IMR-90 (cell line): ENCODE results near the gene NDUFB10. TPM values are rescaled to one million over a fixed set of nuclear protein-coding genes. Genes with fewer than 3 reads are reported as not detected.
A peak's percentile ranks its signal among the peaks of the same experiment; 100 is the strongest.

ENCODE experiments used
- ATAC-seq: fragments of 200-7000 bp; cut with Tn5 transposase; 2 replicates; pipeline ENCODE4 v1.9.1; 2020; ENCODE audit warnings: low read depth, mild to moderate bottlenecking, moderate library complexity
- BruUV-seq: library from RNA; stranded (reverse); fragments of 400-500 nt; replicated peaks from 2 replicates; lab custom pipeline; 2021; lab: Mats Ljungman, UMichigan
- CTCF ChIA-PET: fragments of 300-600 bp; formaldehyde crosslinking; extraction: SDS; loops from one replicate; lab custom pipeline; 2021; ENCODE audit warnings: antibody characterized with exemption; lab: Yijun Ruan, JAX
- POLR2A ChIA-PET: fragments of 300-600 bp; sonication (Branson Sonifier 250); formaldehyde crosslinking; loops from one replicate; lab custom pipeline; 2022; ENCODE audit warnings: antibody characterized with exemption; ENCODE audit not compliant: unreplicated experiment; lab: Charles Lee
- DNase-seq: peaks from one replicate; pipeline ENCODE4 v3.0.0; 2013
- H2AFZ ChIP-seq: replicated peaks from 2 replicates; pipeline ENCODE3; 2013; ENCODE audit warnings: low read length, mild to moderate bottlenecking; ENCODE audit not compliant: poor library complexity
- H2AK5ac ChIP-seq: 2 replicates; pipeline ENCODE4 v1.6.1; 2013; ENCODE audit warnings: low read depth, low read length, inconsistent platforms
- H2AK9ac ChIP-seq: replicated peaks from 2 replicates; pipeline ENCODE3; 2013; ENCODE audit warnings: mild to moderate bottlenecking, low read depth, low read length, moderate library complexity; ENCODE audit not compliant: poor library complexity
- H2BK120ac ChIP-seq: 2 replicates; pipeline ENCODE4 v1.6.1; 2013; ENCODE audit warnings: low read depth, low read length, inconsistent platforms
- H2BK15ac ChIP-seq: 3 replicates; pipeline ENCODE4 v1.6.1; 2013; ENCODE audit warnings: low read depth, low read length, inconsistent platforms
- H2BK20ac ChIP-seq: 2 replicates; pipeline ENCODE4 v1.6.1; 2013; ENCODE audit warnings: low read depth, mild to moderate bottlenecking, inconsistent platforms, low read length, moderate library complexity
- H2BK5ac ChIP-seq: 2 replicates; pipeline ENCODE4 v1.6.1; 2013; ENCODE audit warnings: mild to moderate bottlenecking, low read depth, low read length, inconsistent platforms; ENCODE audit not compliant: poor library complexity, severe bottlenecking
- H3K14ac ChIP-seq: replicated peaks from 2 replicates; pipeline ENCODE4 v1.6.1; 2013; ENCODE audit warnings: low read depth, low read length, inconsistent platforms
- H3K18ac ChIP-seq: 2 replicates; pipeline ENCODE4 v1.6.1; 2013; ENCODE audit warnings: low read depth, low read length, control low read depth
- H3K23ac ChIP-seq: 2 replicates; pipeline ENCODE4 v1.6.1; 2013; ENCODE audit warnings: low read depth, low read length, inconsistent platforms
- H3K27ac ChIP-seq: 2 replicates; pipeline ENCODE4 v1.5.1; 2013; ENCODE audit warnings: mild to moderate bottlenecking, control low read depth, low read length; ENCODE audit not compliant: insufficient read depth
- H3K27me3 ChIP-seq: 2 replicates; pipeline ENCODE4 v1.6.1; 2013; ENCODE audit warnings: low read length; ENCODE audit not compliant: control insufficient read depth, insufficient read depth
- H3K36me3 ChIP-seq: 2 replicates; pipeline ENCODE4 v1.6.1; 2013; ENCODE audit warnings: low read length, mixed read lengths; ENCODE audit not compliant: control insufficient read depth, insufficient read depth
- H3K4ac ChIP-seq: 2 replicates; pipeline ENCODE4 v1.6.1; 2013; ENCODE audit warnings: low read depth, low read length, inconsistent platforms
- H3K4me1 ChIP-seq: 2 replicates; pipeline ENCODE4 v1.6.1; 2013; ENCODE audit warnings: low read length, mixed read lengths; ENCODE audit not compliant: control insufficient read depth, insufficient read depth
- H3K4me2 ChIP-seq: 2 replicates; pipeline ENCODE4 v1.6.1; 2013; ENCODE audit warnings: low read depth, mild to moderate bottlenecking, control low read depth, low read length, moderate library complexity
- H3K4me3 ChIP-seq: 2 replicates; pipeline ENCODE4 v1.5.1; 2013; ENCODE audit warnings: low read depth, mild to moderate bottlenecking, control low read depth, low read length, moderate library complexity; ENCODE audit not compliant: insufficient read depth
- H3K56ac ChIP-seq: 2 replicates; pipeline ENCODE4 v1.6.1; 2013; ENCODE audit warnings: low read length, inconsistent platforms; ENCODE audit not compliant: insufficient read depth; ENCODE audit errors: extremely low read depth
- H3K79me1 ChIP-seq, 2 experiments: 2 replicates each; pipeline ENCODE4 v1.6.1; 2013; ENCODE audit warnings: low read length in 2 of 2, inconsistent platforms in 1 of 2, low read depth in 1 of 2
- H3K9ac ChIP-seq: 2 replicates; pipeline ENCODE4 v1.6.1; 2013; ENCODE audit warnings: low read depth, low read length, control low read depth
- H3K9me1 ChIP-seq: 2 replicates; pipeline ENCODE4 v1.6.1; 2013; ENCODE audit warnings: low read length, inconsistent platforms; ENCODE audit not compliant: insufficient read depth
- H3K9me3 ChIP-seq: 2 replicates; pipeline ENCODE4 v1.6.1; 2013; ENCODE audit warnings: low read length; ENCODE audit not compliant: control insufficient read depth, insufficient read depth
- H4K20me1 ChIP-seq: 2 replicates; pipeline ENCODE4 v1.6.1; 2013; ENCODE audit warnings: low read length, inconsistent platforms; ENCODE audit not compliant: insufficient read depth
- H4K5ac ChIP-seq: 2 replicates; pipeline ENCODE4 v1.6.1; 2013; ENCODE audit warnings: mild to moderate bottlenecking, low read depth, low read length, control low read depth
- H4K8ac ChIP-seq, 2 experiments: 2 replicates each; pipeline ENCODE4 v1.6.1; 2013; ENCODE audit warnings: low read depth in 2 of 2, low read length in 2 of 2, control low read depth in 1 of 2, inconsistent platforms in 1 of 2
- H4K91ac ChIP-seq: 2 replicates; pipeline ENCODE4 v1.6.1; 2013; ENCODE audit warnings: low read depth, low read length, inconsistent platforms; ENCODE audit not compliant: insufficient read depth
- CHD1 ChIP-seq: IDR thresholded peaks from 2 replicates; pipeline ENCODE4 v1.6.1; 2012; ENCODE audit warnings: low read depth, low read length, improper control_type of control experiment
- NFE2L2 ChIP-seq: fragments of 150-350 bp; IDR thresholded peaks from 2 replicates; pipeline ENCODE4 v1.6.1; 2016; ENCODE audit warnings: low read depth, mild to moderate bottlenecking, low read length
- WGBS, 2 experiments: methylation state at CpG; one replicate each; pipeline versions ENCODE4 v1.1.5 to v1.1.7; 2013; ENCODE audit warnings: missing lambda C conversion rate in 2 of 2; ENCODE audit not compliant: insufficient read length in 1 of 2; ENCODE audit errors: extremely low coverage in 2 of 2; 5-methylcytosine and 5-hydroxymethylcytosine counted together
- dilution Hi-C: fragments of 300-500 bp; cut with HindIII; formaldehyde crosslinking; loops from one replicate; pipeline ENCODE4 v1.14.3; 2018; ENCODE audit warnings: low sequenced_read_pairs; ENCODE audit not compliant: unreplicated experiment
- in situ Hi-C: fragments of 300-500 bp; cut with MboI; formaldehyde crosslinking; loops from 3 replicates; pipeline ENCODE4 v1.14.3; 2019; ENCODE audit warnings: low sequenced_read_pairs, inconsistent platforms, mixed read lengths
- intact Hi-C: fragments of 100-400 bp; cut with micrococcal nuclease; formaldehyde crosslinking; loops from 2 replicates; pipeline ENCODE4 v1.10.0; 2022
- polyA plus RNA-seq, 3 experiments: library from polyadenylated mRNA; depleted of rRNA; stranded (reverse); fragments of >200 nt; gene quantifications; 2 replicates each; pipeline ENCODE4 v1.2.3, GENCODE V29; 2012; ENCODE audit warnings: low replicate concordance in 1 of 3
- total RNA-seq: library from RNA; depleted of rRNA; stranded (reverse); fragments of >200 nt; gene quantifications from 2 replicates; pipeline ENCODE4 v1.2.3, GENCODE V29; 2012

NDUFB10 gene
- total and polyA plus RNA-seq, 2 of the 4 experiments (the other 2 are of a cell fraction): 189 to 220 TPM

- peak overlapping the region; percentile 86 for H3K4ac ChIP-seq
- peak overlapping the region; percentile 52; the same call in 1 of the 2 replicates for H2BK20ac ChIP-seq
- H3K14ac ChIP-seq: peak overlapping the region; percentile 71
- peak overlapping the region; percentile 85; the same call in 1 of the 2 replicates for H2AK5ac ChIP-seq
- ATAC-seq (peak; percentile 82), DNase-seq (peak; percentile 75)
- H3K9me3 ChIP-seq: no peaks in the 10 kb centered on the region
- 84% methylated on average over 14 of the region's 26 CpGs; no CpG with 5 or more reads in 1 of the 2 experiments for WGBS, 2 experiments
- peaks cover 45% of the 10 kb centered on the region for H3K36me3 ChIP-seq
- peaks cover 31% of the 10 kb centered on the region for H3K9me1 ChIP-seq
- H3K27ac ChIP-seq: peak overlapping the region; percentile 88
- no peak overlapping the region for H3K4me3 ChIP-seq
- H3K4me2 ChIP-seq: peak overlapping the region; percentile 57
- H4K91ac ChIP-seq: peak overlapping the region; percentile 62; the same call in 1 of the 2 replicates
- in situ Hi-C loops (no loop called here), dilution Hi-C loops (no loop called here), intact Hi-C loops (no loop called here)
- peaks cover 21% of the 10 kb centered on the region for H3K4me1 ChIP-seq
- peak overlapping the region; percentile 96 for H2BK5ac ChIP-seq
- H3K79me1 ChIP-seq: peaks cover 5 to 49% of the 10 kb centered on the region in 2 experiments; a peak in 3 of 4 replicates
- POLR2A ChIA-PET: no interaction called here
- peak overlapping the region; percentile 79; the same call in 1 of the 2 replicates for H3K23ac ChIP-seq
- H2AK9ac ChIP-seq: no peak overlapping the region
- no peaks in the 10 kb centered on the region for H3K27me3 ChIP-seq
- TF ChIP-seq NFE2L2 (no peak), CHD1 (no peak)
- CTCF ChIA-PET: no interaction called here
- peak overlapping the region; percentile 76 for H2BK120ac ChIP-seq
- H3K9ac ChIP-seq: 0 out of 2 replicates have a peak overlapping the region, but pooled peaks have one; percentile 13
- H3K56ac ChIP-seq: peak overlapping the region; percentile 0; the same call in 1 of the 2 replicates
- no peak overlapping the region for H2AFZ ChIP-seq
- H2BK15ac ChIP-seq: no peak overlapping the region
- peaks cover 26% of the 10 kb centered on the region for H4K20me1 ChIP-seq
- H4K5ac ChIP-seq: peak overlapping the region; percentile 76
- H4K8ac ChIP-seq: peak overlapping the region in 1 of 2 experiments; percentile 42; a peak in 2 of 4 replicates
- peak overlapping the region; percentile 70 for H3K18ac ChIP-seq
- BruUV-seq: TSS peak; percentile 56
Observed at GRCh38 chr16:1997494-1998359, 38.4 kb downstream of the NDUFB10 start.
